HepG2 (cell line): ENCODE results near the gene STARD10. TPM values are rescaled to one million over a fixed set of nuclear protein-coding genes. Genes with fewer than 3 reads are reported as not detected.

Experiments
- AKNA ChIP-seq: sonication (generic); formaldehyde crosslinking; IDR thresholded peaks from 2 replicates; pipeline ENCODE4 v1.4.0; 2020; ENCODE audit warnings: missing genetic modification reagents, borderline replicate concordance
- ATF3 ChIP-seq: sonication (generic); formaldehyde crosslinking; IDR thresholded peaks from 2 replicates; pipeline ENCODE4 v1.4.0; 2020; ENCODE audit warnings: missing genetic modification reagents
- BORCS8-MEF2B ChIP-seq: sonication (generic); formaldehyde crosslinking; IDR thresholded peaks from 2 replicates; pipeline ENCODE4 v1.8.0; 2022; ENCODE audit warnings: mild to moderate bottlenecking, missing genetic modification reagents
- HHEX ChIP-seq: IDR thresholded peaks from 2 replicates; pipeline ENCODE4 v1.6.1; 2016; ENCODE audit warnings: control low read depth
- NFKB2 ChIP-seq: sonication (generic); formaldehyde crosslinking; IDR thresholded peaks from 2 replicates; pipeline ENCODE4 v1.4.0; 2020; ENCODE audit warnings: missing genetic modification reagents, borderline replicate concordance
- SKI ChIP-seq: fragments of 450-650 bp; IDR thresholded peaks from one replicate; pipeline ENCODE4 v1.6.1; 2018; ENCODE audit warnings: mild to moderate bottlenecking; ENCODE audit not compliant: partially characterized antibody
- ZBTB49 ChIP-seq: sonication (generic); formaldehyde crosslinking; IDR thresholded peaks from 2 replicates; pipeline ENCODE4 v1.4.0; 2020; ENCODE audit warnings: missing genetic modification reagents, borderline replicate concordance
- ZNF335 ChIP-seq: sonication (generic); formaldehyde crosslinking; IDR thresholded peaks from 2 replicates; pipeline ENCODE4 v1.4.0; 2020; ENCODE audit warnings: missing genetic modification reagents
- ZNF720 ChIP-seq: sonication (generic); formaldehyde crosslinking; IDR thresholded peaks from 2 replicates; pipeline ENCODE4 v1.4.0; 2020; ENCODE audit warnings: missing genetic modification reagents
- ZNF75D ChIP-seq: sonication (generic); formaldehyde crosslinking; IDR thresholded peaks from 2 replicates; pipeline ENCODE4 v1.8.1; 2023; ENCODE audit warnings: missing genetic modification reagents, mild to moderate bottlenecking, borderline replicate concordance
- polyA plus RNA-seq, 8 experiments: library from polyadenylated mRNA; depleted of rRNA in 3 of 8; stranded (reverse) in 7 of 8; unstranded in 1 of 8; fragments of >200 nt; fragmentation: Illumina TruSeq in 4 of 8; extraction: Trizol in 4 of 8; gene quantifications; 2 replicates each; pipeline versions ENCODE4 v1.2.1 to v1.2.3, GENCODE V29; 2011 to 2016; ENCODE audit warnings: low read depth in 4 of 8, missing spikeins in 1 of 8, mixed read lengths in 1 of 8; ENCODE audit not compliant: insufficient read depth in 1 of 8
- total RNA-seq, 5 experiments: library from RNA; depleted of rRNA; stranded (reverse); fragments of >200 nt; fragmentation: Illumina TruSeq; extraction: Trizol; gene quantifications; 2 replicates each; pipeline ENCODE4 v1.2.3, GENCODE V29; 2016; ENCODE audit warnings: low read depth in 1 of 5

STARD10 gene
- total and polyA plus RNA-seq, 2 of the 13 experiments (the other 11 are each of a cell fraction or from before 2014, with no cell fraction given) = 260 to 341 TPM

GRCh38 chr11:72724851-72725723, 68.8 kb downstream of the STARD10 start (continued):
- no peak for TF ChIP-seq AKNA (CRISPR knock-in tag)
- TF ChIP-seq HHEX (CRISPR knock-in tag) = no peak
- TF ChIP-seq BORCS8-MEF2B = 0 out of 2 replicates have a peak, but pooled peaks have one; percentile 40
- TF ChIP-seq ZNF720 (CRISPR knock-in tag) = no peak
- no peak for TF ChIP-seq SKI
- TF ChIP-seq ZBTB49 (CRISPR knock-in tag) = no peak
- no peak for TF ChIP-seq ZNF75D (CRISPR knock-in tag)
- TF ChIP-seq NFKB2 (CRISPR knock-in tag) = no peak
- TF ChIP-seq ZNF335 (CRISPR knock-in tag) = no peak
- no peak for TF ChIP-seq ATF3
- TF ChIP-seq, all 625 proteins: peak for 29
